Measurements from ENCODE around the gene CDH18. TPM values are rescaled to one million over a fixed set of nuclear protein-coding genes. Genes with fewer than 3 reads are reported as not detected.

The CDH18 gene
- total RNA-seq, 2 experiments from 2014 or later: not detected

- POLR2A ChIA-PET: interaction anchor here (0.7 kb wide), 2 partner anchors 13 to 1038 kb away, joined by 3 read pairs; no protein-coding TSS in a partner anchor
- no TSS peak for BruUV-seq (replicated peaks)
- H3K4me1 ChIP-seq (ENCODE audit: insufficient read depth, low read length, poor library complexity, severe bottlenecking): no peaks in the 10 kb centered on the region
- CTCF ChIA-PET (ENCODE audit: unreplicated experiment): no interaction called here
- H3K36me3 ChIP-seq (ENCODE audit: insufficient read depth, low read length): no peaks in the 10 kb centered on the region
- H3K79me2 ChIP-seq (ENCODE audit: insufficient read depth, low read depth, low read length): no peaks in the 10 kb centered on the region
- TF ChIP-seq EZH2phosphoT487 (IDR thresholded peaks at IDR 0.05; ENCODE audit: borderline replicate concordance, low read depth, low read length) (no peak), CTCF (conservative IDR thresholded peaks at IDR 0.05; ENCODE audit: low read length) (no peak)
- H2AFZ ChIP-seq (ENCODE audit: low read length): no peak overlapping the region
- H3K4me3 ChIP-seq (ENCODE audit: low read depth, low read length, poor library complexity, severe bottlenecking): no peak overlapping the region
- DNase-seq (ENCODE audit: low spot score): no peak
- no peaks in the 10 kb centered on the region for H4K20me1 ChIP-seq (ENCODE audit: insufficient read depth, low read length)
- no peaks in the 10 kb centered on the region for H3K9me2 ChIP-seq (ENCODE audit: insufficient read depth, low read length)
- H3K9me3 ChIP-seq (ENCODE audit: low read length): no peaks in the 10 kb centered on the region
- no peak overlapping the region for H3K4me2 ChIP-seq (ENCODE audit: low read length)
- H3K27ac ChIP-seq (ENCODE audit: low read depth, low read length, poor library complexity, severe bottlenecking): no peak overlapping the region
- intact Hi-C loops (cut with micrococcal nuclease; ENCODE audit: unreplicated experiment): no loop called here
Measured at GRCh38 chr5:20032896-20033295, 44.9 kb upstream of the CDH18 start.

- Histone ChIP-seq H2AFZ (ENCODE audit: low read length) (no peak overlapping the region), H3K36me3 (ENCODE audit: insufficient read depth, low read length) (no peaks in the 10 kb centered on the region), H3K27ac (ENCODE audit: low read depth, low read length, poor library complexity, severe bottlenecking) (no peak overlapping the region), H3K4me3 (ENCODE audit: low read depth, low read length, poor library complexity, severe bottlenecking) (no peak overlapping the region), H3K9me2 (ENCODE audit: insufficient read depth, low read length) (no peaks in the 10 kb centered on the region), H4K20me1 (ENCODE audit: insufficient read depth, low read length) (no peaks in the 10 kb centered on the region), H3K9me3 (ENCODE audit: low read length) (no peaks in the 10 kb centered on the region), H3K4me1 (ENCODE audit: insufficient read depth, low read length, poor library complexity, severe bottlenecking) (no peaks in the 10 kb centered on the region), H3K79me2 (ENCODE audit: insufficient read depth, low read depth, low read length) (no peaks in the 10 kb centered on the region), H3K4me2 (ENCODE audit: low read length) (no peak overlapping the region)
- ChIA-PET POLR2A (interaction anchor here (1.8 kb wide), 1 partner anchor 14 kb away, joined by 3 read pairs; no protein-coding TSS in a partner anchor), CTCF (ENCODE audit: unreplicated experiment) (no interaction called here)
- no peak for DNase-seq (ENCODE audit: low spot score)
- TF ChIP-seq EZH2phosphoT487 (IDR thresholded peaks at IDR 0.05; ENCODE audit: borderline replicate concordance, low read depth, low read length): no peak
- TF ChIP-seq CTCF (conservative IDR thresholded peaks at IDR 0.05; ENCODE audit: low read length): no peak
- intact Hi-C loops (cut with micrococcal nuclease; ENCODE audit: unreplicated experiment): no loop called here
- BruUV-seq (replicated peaks): no TSS peak
Measured at GRCh38 chr5:20030125-20030524, 42.1 kb upstream of the CDH18 start.

GRCh38 chr5:20029266-20029665 lies 41.3 kb upstream of the CDH18 start:
- no peak overlapping the region for H3K4me3 ChIP-seq (ENCODE audit: low read depth, low read length, poor library complexity, severe bottlenecking)
- no TSS peak for BruUV-seq (replicated peaks)
- TF ChIP-seq CTCF (conservative IDR thresholded peaks at IDR 0.05; ENCODE audit: low read length) (no peak), EZH2phosphoT487 (IDR thresholded peaks at IDR 0.05; ENCODE audit: borderline replicate concordance, low read depth, low read length) (no peak)

More at GRCh38 chr5:20029266-20029665, 41.3 kb upstream of the CDH18 start:
- DNase-seq (ENCODE audit: low spot score): no peak
- H3K27ac ChIP-seq (ENCODE audit: low read depth, low read length, poor library complexity, severe bottlenecking): no peak overlapping the region
- H3K4me1 ChIP-seq (ENCODE audit: insufficient read depth, low read length, poor library complexity, severe bottlenecking): no peaks in the 10 kb centered on the region
- CTCF ChIA-PET (ENCODE audit: unreplicated experiment): no interaction called here
- intact Hi-C loops (cut with micrococcal nuclease; ENCODE audit: unreplicated experiment): no loop called here
- no peaks in the 10 kb centered on the region for H3K9me3 ChIP-seq (ENCODE audit: low read length)
- H2AFZ ChIP-seq (ENCODE audit: low read length): no peak overlapping the region
- no peak overlapping the region for H3K4me2 ChIP-seq (ENCODE audit: low read length)
- POLR2A ChIA-PET: interaction anchor here (1.8 kb wide), 1 partner anchor 15 kb away, joined by 3 read pairs; no protein-coding TSS in a partner anchor
- H3K79me2 ChIP-seq (ENCODE audit: insufficient read depth, low read depth, low read length): no peaks in the 10 kb centered on the region
- no peaks in the 10 kb centered on the region for H3K9me2 ChIP-seq (ENCODE audit: insufficient read depth, low read length)
- H3K36me3 ChIP-seq (ENCODE audit: insufficient read depth, low read length): no peaks in the 10 kb centered on the region
- H4K20me1 ChIP-seq (ENCODE audit: insufficient read depth, low read length): no peaks in the 10 kb centered on the region
